Uterus (tissue), 2 donors: Measurements from ENCODE around the gene CLEC4C.

Experiments
- POLR2A ChIP-seq, 2 donors: fragments of 450-650 bp; IDR thresholded peaks; one replicate each; pipeline ENCODE4 v1.6.1; 2016; ENCODE audit warnings: antibody characterized with exemption in 2 of 2, mild to moderate bottlenecking in 1 of 2, moderate library complexity in 1 of 2
- TF ChIP-seq, protein P1 (sequence below), 4 experiments: fragments of 200-600 bp in 2 of 4; fragments of 450-650 bp in 2 of 4; sonication (generic) in 2 of 4; IDR thresholded peaks; one replicate each; pipeline ENCODE4 v1.5.1; 2016 to 2019; ENCODE audit warnings: antibody characterized with exemption in 4 of 4, mild to moderate bottlenecking in 2 of 4, moderate library complexity in 1 of 4

DNA sequence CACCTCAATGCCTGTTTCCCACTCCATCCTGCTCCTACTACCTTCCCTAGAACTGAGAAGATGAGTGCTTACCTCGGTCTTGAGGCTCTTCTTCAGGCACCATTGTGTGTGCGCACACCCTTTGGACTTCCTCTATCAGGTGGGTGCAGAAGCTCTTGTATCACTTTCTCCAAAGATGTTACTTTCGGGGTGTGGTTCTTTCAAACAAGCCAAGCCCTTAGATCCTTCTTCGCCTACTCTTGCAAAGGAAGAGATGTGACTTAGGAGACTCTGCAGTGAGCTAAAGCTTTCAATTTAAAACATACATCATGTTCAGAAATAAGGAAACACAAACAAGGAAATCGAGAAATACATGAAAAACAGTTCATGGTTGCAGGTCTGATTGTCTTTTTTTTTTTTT is at the start of gene CLEC4C:
- TF ChIP-seq, protein P1, sequence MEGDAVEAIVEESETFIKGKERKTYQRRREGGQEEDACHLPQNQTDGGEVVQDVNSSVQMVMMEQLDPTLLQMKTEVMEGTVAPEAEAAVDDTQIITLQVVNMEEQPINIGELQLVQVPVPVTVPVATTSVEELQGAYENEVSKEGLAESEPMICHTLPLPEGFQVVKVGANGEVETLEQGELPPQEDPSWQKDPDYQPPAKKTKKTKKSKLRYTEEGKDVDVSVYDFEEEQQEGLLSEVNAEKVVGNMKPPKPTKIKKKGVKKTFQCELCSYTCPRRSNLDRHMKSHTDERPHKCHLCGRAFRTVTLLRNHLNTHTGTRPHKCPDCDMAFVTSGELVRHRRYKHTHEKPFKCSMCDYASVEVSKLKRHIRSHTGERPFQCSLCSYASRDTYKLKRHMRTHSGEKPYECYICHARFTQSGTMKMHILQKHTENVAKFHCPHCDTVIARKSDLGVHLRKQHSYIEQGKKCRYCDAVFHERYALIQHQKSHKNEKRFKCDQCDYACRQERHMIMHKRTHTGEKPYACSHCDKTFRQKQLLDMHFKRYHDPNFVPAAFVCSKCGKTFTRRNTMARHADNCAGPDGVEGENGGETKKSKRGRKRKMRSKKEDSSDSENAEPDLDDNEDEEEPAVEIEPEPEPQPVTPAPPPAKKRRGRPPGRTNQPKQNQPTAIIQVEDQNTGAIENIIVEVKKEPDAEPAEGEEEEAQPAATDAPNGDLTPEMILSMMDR (IDR thresholded peaks at IDR 0.05), result no peak
- no peak for TF ChIP-seq POLR2A (IDR thresholded peaks at IDR 0.05)
